OCI-LY1 (cell line): ENCODE data around the gene TTR.

Experiments used
- EZH2 ChIP-seq: fragments of 200-600 bp; sonication (generic), shearing (Covaris generic); IDR thresholded peaks from 2 replicates; pipeline ENCODE4 v1.8.0; 2017; ENCODE audit warnings: borderline replicate concordance, mixed run types, mild to moderate bottlenecking, antibody characterized with exemption, low read length, moderate library complexity, mixed read lengths
- TF ChIP-seq, protein P1 (sequence below): fragments of 200-600 bp; sonication (generic), shearing (Covaris generic); IDR thresholded peaks from 2 replicates; pipeline ENCODE4 v1.5.1; 2017; ENCODE audit warnings: mild to moderate bottlenecking, antibody characterized with exemption, low read length, moderate library complexity, mixed read lengths

DNA sequence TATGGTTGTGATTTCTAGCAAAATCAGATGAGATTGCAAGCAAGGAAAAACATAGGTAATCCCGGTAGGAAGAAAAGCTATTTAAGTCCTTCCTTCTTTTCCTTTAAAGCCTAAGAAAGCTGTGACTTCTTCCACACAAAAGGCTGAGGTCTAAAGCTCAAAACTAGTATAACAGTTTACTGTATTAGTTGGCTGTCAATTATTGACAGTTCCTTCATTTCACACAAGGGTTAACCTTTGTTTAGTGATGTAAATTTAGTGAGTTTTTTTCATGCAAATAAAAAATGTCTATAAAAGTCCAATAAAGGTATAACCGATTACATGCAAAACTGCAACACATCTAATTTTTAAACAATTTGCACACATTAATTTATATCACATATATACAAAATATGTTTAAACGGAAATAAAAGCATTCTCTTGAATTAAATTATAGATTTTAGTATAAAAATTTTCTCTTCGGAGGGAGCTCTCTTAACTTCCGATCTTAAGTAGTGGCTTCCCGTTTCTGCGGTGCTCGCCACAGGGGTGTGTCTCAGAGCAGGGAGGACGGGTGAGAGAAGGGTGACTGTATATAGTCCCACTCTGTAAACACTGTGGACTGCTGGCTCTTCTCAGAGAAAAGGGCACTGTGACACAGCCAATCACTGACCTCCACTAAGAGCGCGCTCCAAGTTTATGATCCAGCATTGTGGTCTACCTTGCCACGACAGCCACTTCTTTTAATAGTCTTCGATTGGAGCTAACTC is 33.4 kb downstream of the TTR start:
- TF ChIP-seq, protein P1, sequence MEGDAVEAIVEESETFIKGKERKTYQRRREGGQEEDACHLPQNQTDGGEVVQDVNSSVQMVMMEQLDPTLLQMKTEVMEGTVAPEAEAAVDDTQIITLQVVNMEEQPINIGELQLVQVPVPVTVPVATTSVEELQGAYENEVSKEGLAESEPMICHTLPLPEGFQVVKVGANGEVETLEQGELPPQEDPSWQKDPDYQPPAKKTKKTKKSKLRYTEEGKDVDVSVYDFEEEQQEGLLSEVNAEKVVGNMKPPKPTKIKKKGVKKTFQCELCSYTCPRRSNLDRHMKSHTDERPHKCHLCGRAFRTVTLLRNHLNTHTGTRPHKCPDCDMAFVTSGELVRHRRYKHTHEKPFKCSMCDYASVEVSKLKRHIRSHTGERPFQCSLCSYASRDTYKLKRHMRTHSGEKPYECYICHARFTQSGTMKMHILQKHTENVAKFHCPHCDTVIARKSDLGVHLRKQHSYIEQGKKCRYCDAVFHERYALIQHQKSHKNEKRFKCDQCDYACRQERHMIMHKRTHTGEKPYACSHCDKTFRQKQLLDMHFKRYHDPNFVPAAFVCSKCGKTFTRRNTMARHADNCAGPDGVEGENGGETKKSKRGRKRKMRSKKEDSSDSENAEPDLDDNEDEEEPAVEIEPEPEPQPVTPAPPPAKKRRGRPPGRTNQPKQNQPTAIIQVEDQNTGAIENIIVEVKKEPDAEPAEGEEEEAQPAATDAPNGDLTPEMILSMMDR: no peak
- TF ChIP-seq EZH2: no peak
